LNCaP clone FGC (cell line): ENCODE data around the gene CCND2.

Experiments
- DNase-seq: peaks from one replicate; pipeline ENCODE4 v3.0.0-alpha.2; 2011; ENCODE audit warnings: low read depth
- H3K4me3 ChIP-seq: 2 replicates; pipeline ENCODE4 v1.5.1; 2011; ENCODE audit warnings: mild to moderate bottlenecking, low read depth, low read length, control low read depth
- CTCF ChIP-seq: IDR thresholded peaks from 2 replicates; pipeline ENCODE4 v1.5.1; 2012; ENCODE audit warnings: mild to moderate bottlenecking; ENCODE audit not compliant: control insufficient read depth, insufficient read depth; ENCODE audit errors: extremely low read depth

Gene CCND2

GRCh38 chr12:4256043-4256826 lies 17.3 kb upstream of the CCND2 start:
- DNase-seq: no peak
- H3K4me3 ChIP-seq: no peak overlapping the region
- no peak for TF ChIP-seq CTCF

GRCh38 chr12:4257442-4257841 lies 16.1 kb upstream of the CCND2 start:
- TF ChIP-seq CTCF: no peak
- no peak overlapping the region for H3K4me3 ChIP-seq
- no peak for DNase-seq

- DNase-seq: no peak
- no peak overlapping the region for H3K4me3 ChIP-seq
- TF ChIP-seq CTCF: no peak
Measured at GRCh38 chr12:4259099-4259498, 14.5 kb upstream of the CCND2 start.

GRCh38 chr12:4261655-4262054 lies 11.9 kb upstream of the CCND2 start:
- H3K4me3 ChIP-seq: no peak overlapping the region
- no peak for TF ChIP-seq CTCF
- DNase-seq: no peak

GRCh38 chr12:4265280-4265679 lies 8.3 kb upstream of the CCND2 start:
- no peak for TF ChIP-seq CTCF
- no peak for DNase-seq
- no peak overlapping the region for H3K4me3 ChIP-seq

- DNase-seq: no peak
Measured at GRCh38 chr12:4266990-4267389, 6.6 kb upstream of the CCND2 start.

More at GRCh38 chr12:4266990-4267389, 6.6 kb upstream of the CCND2 start:
- no peak overlapping the region for H3K4me3 ChIP-seq
- no peak for TF ChIP-seq CTCF
